Articular chondrocyte of knee joint (primary cell): ENCODE measurements around the gene CENPE. TPM values are rescaled to one million over a fixed set of nuclear protein-coding genes. Genes with fewer than 3 reads are reported as not detected.

Experiments used
- total RNA-seq: library from RNA; depleted of rRNA; stranded (reverse); fragments of >200 nt; gene quantifications from 2 replicates; pipeline ENCODE4 v1.2.3, GENCODE V29; 2012

CENPE gene
- total RNA-seq, result 15.7 and 24.3 TPM in 2 replicates

GRCh38 chr4:103198111-103198765 is at the start of gene CENPE:
TSS of gene CENPE (minus strand) at chr4:103198343. CDS start at chr4:103198319, 24 bp downstream.

GRCh38 chr4:103099691-103100392 is 98.3 kb downstream of the CENPE start, which contains the start of gene BDH2:
TSS of gene BDH2 (minus strand) at chr4:103099834. CDS start at chr4:103096254, 3,580 bp downstream.

DNA sequence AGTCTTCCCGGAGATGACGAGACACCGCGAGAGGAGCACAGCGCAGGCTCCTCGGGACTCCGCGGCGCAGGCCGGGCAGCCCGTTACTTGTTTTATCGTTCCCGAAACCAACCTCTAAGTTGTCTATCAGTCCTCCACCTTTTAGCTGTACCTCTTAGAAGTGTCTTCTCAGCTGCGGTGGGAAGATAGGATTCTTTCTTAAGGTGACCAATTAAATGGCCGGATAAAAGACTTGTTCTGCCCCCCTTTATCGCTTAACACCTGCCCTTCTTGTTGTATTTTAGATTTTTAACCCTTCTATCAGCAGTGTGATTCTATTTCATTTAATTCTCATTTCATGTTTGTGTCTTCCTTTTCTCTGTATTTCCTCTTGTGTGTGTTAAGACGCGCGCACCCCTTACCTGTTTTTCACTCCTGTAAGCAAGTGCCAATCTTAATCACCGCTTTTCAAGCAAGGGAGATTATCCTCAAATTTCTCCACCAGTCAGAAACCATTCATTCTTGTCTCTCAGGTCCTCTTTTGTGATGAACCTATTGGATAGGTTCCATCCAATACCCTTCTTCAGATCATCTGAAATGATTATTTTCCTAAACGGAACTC is 121.3 kb downstream of the CENPE start, which contains the start of gene SLC9B2:
Gene SLC9B2, minus strand, starts transcription at position 15 of the 601 bp plus-strand sequence. CDS start 9,211 bp downstream, outside the sequence.

Other genes starting within 250 kb of the CENPE start
- gene SLC9B1, start 178.6 kb downstream of the CENPE start, total RNA-seq, result 0.65 and 1.7 TPM in 2 replicates
- gene SLC9B2, start 121.6 kb downstream of the CENPE start, total RNA-seq, result 24.8 and 29.5 TPM in 2 replicates
- gene BDH2, start 98.5 kb downstream of the CENPE start, total RNA-seq, result 47.7 and 59.2 TPM in 2 replicates